Tibial artery (tissue), 4 donors: ENCODE measurements around the gene SHMT1.
"Not testable (repeated sequence)": the region's sequence is repeated elsewhere in the genome, so short reads cannot be mapped to it uniquely, and the experiment has no call there.

Source experiments
- DNase-seq, 2 donors: peaks; one replicate each; pipeline ENCODE4 v3.0.0-alpha.2; 2019
- H3K27ac ChIP-seq, 2 donors: fragments of 200-600 bp; sonication (generic) in 1 of 2; 1 replicate in 1 of 2; 2 replicates in 1 of 2; pipeline ENCODE4 v1.5.1; 2018 to 2019; ENCODE audit warnings: mild to moderate bottlenecking in 1 of 2
- H3K27me3 ChIP-seq, 2 donors: fragments of 200-600 bp; sonication (generic) in 1 of 2; one replicate each; pipeline versions ENCODE4 v1.5.1 to v1.6.0; 2016 to 2019
- H3K36me3 ChIP-seq, 3 donors: fragments of 200-600 bp; sonication (generic) in 2 of 3; one replicate each; pipeline ENCODE4 v1.5.1; 2016 to 2019; ENCODE audit warnings: mild to moderate bottlenecking in 2 of 3
- H3K4me1 ChIP-seq, 4 donors: fragments of 200-600 bp; sonication (generic) in 2 of 4; 1 replicate in 3 of 4; 2 replicates in 1 of 4; pipeline ENCODE4 v1.5.1; 2016 to 2019
- H3K4me3 ChIP-seq, 2 donors: fragments of 200-600 bp; sonication (generic) in 1 of 2; 1 replicate in 1 of 2; 2 replicates in 1 of 2; pipeline ENCODE4 v1.5.1; 2018 to 2019; ENCODE audit warnings: mild to moderate bottlenecking in 2 of 2
- H3K9me3 ChIP-seq, 3 donors: fragments of 200-600 bp; sonication (generic) in 1 of 3; one replicate each; pipeline ENCODE4 v1.5.1; 2016 to 2019
- CTCF ChIP-seq, 2 experiments: fragments of 200-600 bp in 1 of 2; fragments of 450-650 bp in 1 of 2; IDR thresholded peaks; one replicate each; pipeline ENCODE4 v1.5.1; 2017 to 2019; ENCODE audit warnings: antibody characterized with exemption in 2 of 2, mild to moderate bottlenecking in 1 of 2, moderate library complexity in 1 of 2
- intact Hi-C: fragments of 100-400 bp; cut with DNase I; formaldehyde crosslinking; loops from one replicate; pipeline ENCODE4 v1.15.0; 2023; ENCODE audit warnings: low total_unique reads

SHMT1 gene

GRCh38 chr17:18363101-18364049 is at the start of gene SHMT1:
Gene SHMT1 (minus strand): TSS chr17:18363550. CDS start chr17:18355981, 7,569 bp downstream.
- TF ChIP-seq CTCF (IDR thresholded peaks at IDR 0.05) = no peak
- peak within 1 kb of the TSS; percentile 64 to 77 for H3K4me3 ChIP-seq
- intact Hi-C loops = no loop called here
- no peaks in the 10 kb centered on the region for H3K9me3 ChIP-seq
- peaks cover 0 to 14% (median 5%) of the 10 kb centered on the region in 4 donors for H3K4me1 ChIP-seq
- H3K27ac ChIP-seq = peak within 1 kb of the TSS; percentile 75 to 82
- peaks cover 0 to 16% (median 0%) of the 10 kb centered on the region in 3 donors for H3K36me3 ChIP-seq
- DNase-seq = peak; percentile 96 to 97
- H3K27me3 ChIP-seq = no peaks in the 10 kb centered on the region

- H3K9me3 ChIP-seq, H3K27me3 ChIP-seq, intact Hi-C loops, H3K27ac ChIP-seq, H3K36me3 ChIP-seq, H3K4me1 ChIP-seq, DNase-seq: not testable (repeated sequence)
- peak overlapping the region; percentile 46 to 52 for H3K4me3 ChIP-seq
Measured at GRCh38 chr17:18412001-18412538, 48.7 kb upstream of the SHMT1 start.

DNA sequence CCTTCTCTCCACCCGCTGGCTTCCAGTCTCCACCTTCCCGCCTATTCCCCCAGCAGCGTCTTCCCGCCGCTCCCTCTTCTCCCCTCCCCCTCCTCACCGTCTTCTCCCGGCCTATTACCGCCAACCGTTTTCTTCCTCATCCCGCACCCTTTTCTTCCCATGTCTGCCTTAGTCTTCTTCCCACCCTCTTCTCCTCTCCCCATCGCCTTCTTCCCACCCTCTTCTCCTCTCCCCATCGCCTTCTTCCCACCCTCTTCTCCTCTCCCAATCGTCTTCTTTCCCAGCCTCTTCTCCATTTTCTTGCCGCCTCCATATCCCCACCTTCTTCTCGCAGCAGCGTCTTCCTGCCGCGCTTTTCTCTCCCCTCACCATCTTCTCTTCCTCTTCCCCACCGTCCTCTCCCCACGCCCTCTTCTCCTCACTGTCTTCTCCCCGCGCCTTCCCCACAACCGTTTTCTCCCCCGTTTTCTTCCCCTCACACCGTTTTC is 48.1 kb upstream of the SHMT1 start:
- H3K4me1 ChIP-seq, H3K9me3 ChIP-seq, intact Hi-C loops, H3K36me3 ChIP-seq, H3K27me3 ChIP-seq, DNase-seq: not testable (repeated sequence)
- H3K4me3 ChIP-seq = peak overlapping the region; percentile 46 to 52
- peak overlapping the region; percentile 48 to 50 for H3K27ac ChIP-seq

DNA sequence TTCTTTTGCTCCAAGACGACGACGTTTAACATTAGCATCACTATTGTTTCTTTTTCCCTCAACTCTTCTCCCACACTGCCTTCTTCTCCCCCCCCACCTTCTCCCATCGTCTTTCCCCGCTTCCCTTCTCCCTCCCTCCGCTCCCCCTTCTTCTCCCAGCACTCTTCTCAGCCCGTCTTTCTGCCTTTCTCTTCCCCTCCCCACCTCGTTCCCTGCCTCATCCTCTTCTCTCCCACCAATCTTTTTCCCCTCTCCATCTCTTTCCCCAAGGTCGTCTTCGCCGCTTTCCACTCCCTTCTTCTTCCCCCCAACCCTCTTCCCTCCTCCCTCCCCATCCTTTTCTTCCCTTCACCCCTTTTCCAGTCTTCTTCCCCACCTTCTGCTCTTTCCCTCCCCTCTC is 47.4 kb upstream of the SHMT1 start:
- intact Hi-C loops, H3K4me1 ChIP-seq, H3K36me3 ChIP-seq, H3K9me3 ChIP-seq, H3K27ac ChIP-seq, DNase-seq, H3K27me3 ChIP-seq: not testable (repeated sequence)
- peak overlapping the region; percentile 46 to 52 for H3K4me3 ChIP-seq

DNA sequence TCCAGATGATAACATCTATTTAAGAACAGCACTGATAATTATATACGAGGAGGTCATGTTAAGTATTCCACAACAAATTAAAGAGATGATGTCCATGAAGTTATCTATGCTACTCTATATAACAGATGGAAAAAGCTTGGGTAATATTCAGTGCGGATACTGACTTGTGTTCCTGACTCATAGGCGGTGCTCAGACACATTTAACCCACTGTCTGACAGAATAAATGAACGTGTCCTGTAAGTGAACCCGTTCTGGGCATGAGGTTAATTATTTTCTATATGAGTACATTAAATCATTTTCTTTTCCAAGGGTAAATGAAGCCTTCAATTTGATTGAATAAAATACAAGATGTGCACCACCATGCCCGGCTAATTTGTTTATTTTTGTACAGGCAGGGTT is 46.0 kb upstream of the SHMT1 start:
- intact Hi-C loops, H3K36me3 ChIP-seq, DNase-seq, H3K9me3 ChIP-seq, H3K27ac ChIP-seq, H3K27me3 ChIP-seq, H3K4me3 ChIP-seq, H3K4me1 ChIP-seq: not testable (repeated sequence)

DNA sequence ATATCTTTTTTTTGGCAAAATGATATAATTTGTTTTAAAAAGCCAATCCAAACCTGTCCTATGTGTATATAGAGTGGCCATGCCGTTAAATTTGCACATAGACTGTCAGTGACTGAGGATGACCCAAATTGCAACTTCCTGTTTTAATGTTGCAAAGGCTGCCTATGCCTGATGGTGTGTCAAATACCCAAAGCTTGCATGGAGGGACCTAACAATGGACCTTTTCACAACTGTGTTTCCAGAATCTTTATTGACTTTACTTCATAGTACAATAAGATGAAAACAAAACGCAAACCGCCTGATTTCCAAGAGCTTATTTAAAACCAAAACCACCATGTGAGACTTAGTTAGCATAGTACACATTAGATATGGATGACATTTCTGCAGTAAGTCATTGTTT is 45.6 kb upstream of the SHMT1 start:
- H3K4me1 ChIP-seq, H3K36me3 ChIP-seq, DNase-seq, H3K27ac ChIP-seq, H3K4me3 ChIP-seq, H3K27me3 ChIP-seq, H3K9me3 ChIP-seq, intact Hi-C loops: not testable (repeated sequence)

- not testable (repeated sequence) for H3K27ac ChIP-seq
Measured at GRCh38 chr17:18403604-18404003, 40.3 kb upstream of the SHMT1 start.

DNA sequence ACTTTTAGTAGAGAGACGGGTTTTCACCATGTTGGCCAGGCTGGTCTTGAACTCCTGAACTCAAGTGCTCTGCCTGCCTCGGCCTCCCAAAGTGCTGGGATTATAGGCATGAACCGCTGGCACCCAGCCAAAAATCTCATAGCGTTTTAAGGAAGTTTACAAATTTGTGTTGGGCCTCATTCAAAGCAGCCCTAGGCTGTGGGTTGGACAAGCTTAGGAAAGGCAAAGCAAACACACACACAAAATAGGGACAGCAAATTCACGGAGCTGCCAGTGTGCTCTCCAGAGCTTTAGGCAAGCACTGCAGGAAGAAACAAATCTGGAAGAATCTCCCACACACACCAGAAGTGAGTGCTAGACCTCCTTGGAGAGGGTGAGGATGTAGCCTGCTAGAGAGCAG is 39.8 kb upstream of the SHMT1 start:
- DNase-seq, H3K4me1 ChIP-seq, H3K9me3 ChIP-seq, H3K36me3 ChIP-seq, H3K27ac ChIP-seq, intact Hi-C loops, H3K27me3 ChIP-seq, H3K4me3 ChIP-seq: not testable (repeated sequence)

More at GRCh38 chr17:18403604-18404003, 40.3 kb upstream of the SHMT1 start:
- intact Hi-C loops, H3K9me3 ChIP-seq, H3K36me3 ChIP-seq, H3K4me1 ChIP-seq, H3K27me3 ChIP-seq, DNase-seq, H3K4me3 ChIP-seq: not testable (repeated sequence)

DNA sequence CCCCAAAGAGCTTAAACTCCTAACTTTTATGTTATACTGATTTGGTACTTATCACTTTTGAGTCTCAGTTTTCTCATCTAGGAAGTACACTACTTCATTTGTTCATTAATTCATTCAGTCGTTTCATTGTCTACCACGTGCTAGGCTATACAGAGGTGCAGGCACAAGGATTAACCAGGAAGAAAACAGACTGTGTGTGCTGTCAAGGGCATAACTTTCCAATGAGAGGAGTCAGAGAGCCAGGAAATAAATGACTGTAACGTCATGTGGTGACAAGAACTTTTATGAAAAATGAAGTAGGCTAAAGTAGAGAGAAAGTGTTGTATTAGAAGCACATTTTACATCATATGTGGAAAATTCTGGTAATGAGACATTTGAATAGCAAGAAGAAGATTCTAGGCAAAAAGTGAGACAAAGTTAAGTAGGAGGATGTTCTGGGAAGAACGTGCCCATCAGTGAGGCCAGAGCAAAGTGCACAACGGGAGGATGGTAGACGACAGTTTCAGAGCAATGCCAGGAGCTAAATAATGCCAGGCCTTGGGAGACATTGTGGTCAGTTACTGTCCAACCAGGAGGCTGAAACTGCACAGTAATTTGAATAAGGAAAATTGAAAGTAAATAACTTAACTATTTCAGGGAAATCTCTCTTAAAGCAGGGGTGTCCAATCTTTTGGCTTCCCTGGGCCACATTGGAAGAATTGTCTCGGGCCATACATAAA is 38.7 kb upstream of the SHMT1 start:
- intact Hi-C loops = not testable (repeated sequence)

GRCh38 chr17:18388728-18389127 is 25.4 kb upstream of the SHMT1 start:
- H3K4me1 ChIP-seq, H3K4me3 ChIP-seq, H3K9me3 ChIP-seq, intact Hi-C loops, H3K36me3 ChIP-seq, DNase-seq, H3K27ac ChIP-seq, H3K27me3 ChIP-seq: not testable (repeated sequence)

More for the DNA sequence above, 38.7 kb upstream of the SHMT1 start:
- not testable (repeated sequence) for H3K4me3 ChIP-seq, H3K27me3 ChIP-seq, H3K9me3 ChIP-seq, H3K4me1 ChIP-seq, H3K36me3 ChIP-seq, H3K27ac ChIP-seq, DNase-seq

DNA sequence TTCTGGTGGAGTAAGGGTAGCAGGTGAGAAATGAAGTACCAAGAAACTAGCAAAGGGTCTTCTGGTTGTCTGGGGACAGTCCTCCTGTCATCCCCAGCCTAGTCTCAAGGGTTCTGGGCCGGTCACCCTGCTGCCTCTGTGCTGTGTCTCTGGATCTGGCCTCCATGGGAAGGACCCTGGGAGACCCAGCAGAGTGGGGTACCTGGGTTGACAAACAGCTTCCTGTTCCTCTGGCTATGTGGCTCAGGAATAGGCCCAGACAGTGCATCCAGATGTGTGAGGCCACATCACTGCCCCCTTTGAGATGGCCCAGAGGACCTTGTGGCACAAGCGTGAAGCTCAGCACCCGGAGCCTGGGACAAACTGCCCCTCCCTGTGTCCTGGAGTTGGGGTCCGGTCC is 24.9 kb upstream of the SHMT1 start:
- H3K4me1 ChIP-seq, intact Hi-C loops, H3K36me3 ChIP-seq: not testable (repeated sequence)

DNA sequence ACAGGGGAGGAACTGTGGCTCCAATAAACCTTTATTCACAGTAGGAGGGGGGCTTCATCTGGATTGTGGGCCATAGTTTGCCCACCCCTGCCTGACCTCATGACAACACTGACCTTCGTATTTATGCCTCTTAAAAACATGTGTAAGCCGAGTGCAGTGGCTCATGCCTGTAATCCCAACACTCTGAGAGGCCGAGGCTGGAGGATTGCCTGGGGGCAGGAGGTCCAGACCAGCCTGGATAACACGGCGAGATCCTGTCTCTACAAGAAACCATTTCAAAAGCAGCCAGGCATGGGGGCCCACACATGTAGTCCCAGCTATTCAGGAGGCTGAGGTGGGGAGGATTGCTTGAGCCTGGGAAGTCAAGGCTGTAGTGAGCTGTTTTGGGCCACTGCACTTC is 24.2 kb upstream of the SHMT1 start:
- H3K27ac ChIP-seq, H3K36me3 ChIP-seq, intact Hi-C loops, H3K9me3 ChIP-seq, DNase-seq, H3K4me1 ChIP-seq, H3K4me3 ChIP-seq: not testable (repeated sequence)
- peaks cover 0 to 13% of the 10 kb centered on the region in 2 donors for H3K27me3 ChIP-seq

More for the DNA sequence above, 24.9 kb upstream of the SHMT1 start:
- H3K27me3 ChIP-seq, DNase-seq, H3K27ac ChIP-seq, H3K4me3 ChIP-seq, H3K9me3 ChIP-seq: not testable (repeated sequence)
